GM23338 (cell line): Measurements from ENCODE around the gene B3GNT3. TPM values are rescaled to one million over a fixed set of nuclear protein-coding genes. Genes with fewer than 3 reads are reported as not detected.

Experiments used
- ATAC-seq: fragments of 200-7000 bp; cut with Tn5 transposase; 3 replicates; pipeline ENCODE4 v1.9.1; 2020
- DNase-seq: peaks from one replicate; pipeline ENCODE4 v3.0.0-alpha.2; 2015; ENCODE audit warnings: low spot score
- H2AFZ ChIP-seq: fragments of 200-600 bp; sonication (generic); 2 replicates; pipeline ENCODE4 v1.8.0; 2016; ENCODE audit warnings: antibody characterized with exemption, mild to moderate bottlenecking, moderate library complexity
- H3F3A ChIP-seq: fragments of 200-600 bp; sonication (generic); replicated peaks from 2 replicates; pipeline ENCODE4 v1.8.0; 2017; ENCODE audit warnings: antibody characterized with exemption, mixed run types, low read depth
- H3K27ac ChIP-seq: fragments of 200-600 bp; sonication (generic); 2 replicates; pipeline ENCODE4 v1.6.1; 2016; ENCODE audit warnings: low read depth
- H3K27me3 ChIP-seq: fragments of 200-600 bp; sonication (generic); 2 replicates; pipeline ENCODE4 v1.8.0; 2016; ENCODE audit warnings: mild to moderate bottlenecking, mixed run types, moderate library complexity; ENCODE audit not compliant: insufficient read depth
- H3K36me3 ChIP-seq: fragments of 200-600 bp; sonication (generic); 2 replicates; pipeline ENCODE4 v1.8.0; 2016; ENCODE audit warnings: mild to moderate bottlenecking; ENCODE audit not compliant: insufficient read depth
- H3K4me1 ChIP-seq: fragments of 200-600 bp; sonication (generic); 2 replicates; pipeline ENCODE4 v1.8.0; 2016; ENCODE audit warnings: mild to moderate bottlenecking, moderate library complexity; ENCODE audit not compliant: insufficient read depth
- H3K4me2 ChIP-seq: fragments of 200-600 bp; sonication (generic); 2 replicates; pipeline ENCODE4 v1.7.1; 2017; ENCODE audit warnings: mixed run types
- H3K4me3 ChIP-seq: fragments of 200-600 bp; sonication (generic); 2 replicates; pipeline ENCODE4 v1.6.1; 2016; ENCODE audit warnings: mixed run types
- H3K79me2 ChIP-seq: fragments of 200-600 bp; sonication (generic); replicated peaks from 2 replicates; pipeline ENCODE4 v1.8.0; 2017; ENCODE audit warnings: mild to moderate bottlenecking; ENCODE audit not compliant: insufficient read depth
- H3K9me2 ChIP-seq: fragments of 200-600 bp; sonication (generic); 2 replicates; pipeline ENCODE4 v1.8.0; 2017; ENCODE audit not compliant: insufficient read depth
- H4K20me1 ChIP-seq: fragments of 200-600 bp; sonication (generic); replicated peaks from 2 replicates; pipeline ENCODE4 v1.8.0; 2017; ENCODE audit warnings: mild to moderate bottlenecking; ENCODE audit not compliant: insufficient read depth
- H3K27ac Mint-ChIP-seq: 2 replicates; pipeline ENCODE4 v1.8.0; 2020; ENCODE audit warnings: inconsistent platforms, mild to moderate bottlenecking, moderate library complexity, mixed read lengths
- H3K27me3 Mint-ChIP-seq: 3 replicates; pipeline ENCODE4 v1.8.0; 2022; ENCODE audit warnings: low read depth, mild to moderate bottlenecking, moderate library complexity, mixed read lengths, inconsistent platforms; ENCODE audit not compliant: insufficient read depth, poor library complexity
- H3K36me3 Mint-ChIP-seq: 3 replicates; pipeline ENCODE4 v1.8.0; 2021; ENCODE audit warnings: low read depth, mild to moderate bottlenecking, inconsistent platforms, moderate library complexity, mixed read lengths
- H3K4me1 Mint-ChIP-seq: 3 replicates; pipeline ENCODE4 v1.8.0; 2020; ENCODE audit warnings: mild to moderate bottlenecking, inconsistent platforms, mixed read lengths
- H3K4me3 Mint-ChIP-seq: 3 replicates; pipeline ENCODE4 v1.8.0; 2021; ENCODE audit warnings: moderate library complexity, mild to moderate bottlenecking, inconsistent platforms, mixed read lengths
- H3K9me3 Mint-ChIP-seq: 3 replicates; pipeline ENCODE4 v1.8.0; 2020; ENCODE audit warnings: moderate library complexity, mild to moderate bottlenecking, inconsistent platforms, mixed read lengths
- CREB1 ChIP-seq: fragments of 250-450 bp; sonication (Bioruptor Pico); IDR thresholded peaks from 2 replicates; pipeline ENCODE4 v1.5.0; 2020; ENCODE audit warnings: low read depth, mild to moderate bottlenecking, moderate library complexity
- EZH2 ChIP-seq: fragments of 200-600 bp; sonication (generic); IDR thresholded peaks from one replicate; pipeline ENCODE4 v1.8.0; 2017; ENCODE audit warnings: antibody characterized with exemption, mild to moderate bottlenecking, low read depth; ENCODE audit not compliant: unreplicated experiment
- EZH2phosphoT487 ChIP-seq: fragments of 200-600 bp; sonication (generic); IDR thresholded peaks from one replicate; pipeline ENCODE4 v1.8.1; 2018; ENCODE audit warnings: antibody characterized with exemption; ENCODE audit not compliant: unreplicated experiment
- NANOG ChIP-seq: IDR thresholded peaks from 2 replicates; pipeline ENCODE4 v1.6.1; 2016; ENCODE audit warnings: antibody characterized with exemption, borderline replicate concordance
- POLR2AphosphoS5 ChIP-seq: IDR thresholded peaks from 2 replicates; pipeline ENCODE4 v1.6.1; 2016; ENCODE audit warnings: antibody characterized with exemption, low read depth
- STAT1 ChIP-seq: IDR thresholded peaks from one replicate; pipeline ENCODE4 v1.6.1; 2016; ENCODE audit warnings: antibody characterized with exemption; ENCODE audit not compliant: unreplicated experiment
- ZNF114 ChIP-seq: fragments of 250-450 bp; sonication (Bioruptor Pico); IDR thresholded peaks from 2 replicates; pipeline ENCODE4 v1.5.0; 2020; ENCODE audit warnings: mild to moderate bottlenecking, moderate library complexity
- ZNF331 ChIP-seq: fragments of 250-450 bp; sonication (Bioruptor Pico); IDR thresholded peaks from 2 replicates; pipeline ENCODE4 v1.5.0; 2020; ENCODE audit warnings: low read depth, mild to moderate bottlenecking, moderate library complexity
- polyA plus RNA-seq: library from polyadenylated mRNA; unstranded; fragments of >200 nt; fragmentation: Nextera tagmentation; extraction: Ambion mirVana; gene quantifications from 2 replicates; pipeline ENCODE4 v1.2.1, GENCODE V29; 2016
- total RNA-seq: library from RNA; depleted of rRNA; stranded (reverse); fragments of >200 nt; shearing (Covaris generic); gene quantifications from 2 replicates; pipeline ENCODE4 v1.2.3, GENCODE V29; 2014
- TF ChIP-seq, protein P1 (sequence below), 2 experiments: fragments of 200-600 bp in 1 of 2; sonication (generic) in 1 of 2; conservative IDR thresholded peaks; 2 replicates each; pipeline versions ENCODE4 v1.5.1 to v1.6.1; 2016 to 2017; ENCODE audit warnings: antibody characterized with exemption in 2 of 2, low read depth in 2 of 2, mild to moderate bottlenecking in 2 of 2, moderate library complexity in 1 of 2
- TF ChIP-seq, protein P2 (sequence below): IDR thresholded peaks from one replicate; pipeline ENCODE4 v1.6.1; 2018; ENCODE audit warnings: antibody characterized with exemption; ENCODE audit not compliant: unreplicated experiment
- TF ChIP-seq, protein P3 (sequence below): IDR thresholded peaks from 2 replicates; pipeline ENCODE4 v1.6.1; 2016; ENCODE audit warnings: antibody characterized with exemption

The B3GNT3 gene
- total and polyA plus RNA-seq, 2 experiments from 2014 or later = 0.99 to 1.9 TPM

DNA sequence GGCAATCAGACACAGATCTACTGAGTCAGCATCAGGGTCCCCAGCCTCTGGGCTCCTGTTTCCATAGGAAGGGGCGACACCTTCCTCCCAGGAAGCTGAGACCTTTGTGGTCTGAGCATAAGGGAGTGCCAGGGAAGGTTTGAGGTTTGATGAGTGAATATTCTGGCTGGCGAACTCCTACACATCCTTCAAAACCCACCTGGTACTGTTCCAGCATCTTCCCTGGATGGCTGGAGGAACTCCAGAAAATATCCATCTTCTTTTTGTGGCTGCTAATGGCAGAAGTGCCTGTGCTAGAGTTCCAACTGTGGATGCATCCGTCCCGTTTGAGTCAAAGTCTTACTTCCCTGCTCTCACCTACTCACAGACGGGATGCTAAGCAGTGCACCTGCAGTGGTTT is 17.2 kb downstream of the B3GNT3 start (continued):
- no peak for TF ChIP-seq ZNF331 (CRISPR knock-in tag)
- TF ChIP-seq POLR2AphosphoS5 = no peak
- TF ChIP-seq, protein P1, sequence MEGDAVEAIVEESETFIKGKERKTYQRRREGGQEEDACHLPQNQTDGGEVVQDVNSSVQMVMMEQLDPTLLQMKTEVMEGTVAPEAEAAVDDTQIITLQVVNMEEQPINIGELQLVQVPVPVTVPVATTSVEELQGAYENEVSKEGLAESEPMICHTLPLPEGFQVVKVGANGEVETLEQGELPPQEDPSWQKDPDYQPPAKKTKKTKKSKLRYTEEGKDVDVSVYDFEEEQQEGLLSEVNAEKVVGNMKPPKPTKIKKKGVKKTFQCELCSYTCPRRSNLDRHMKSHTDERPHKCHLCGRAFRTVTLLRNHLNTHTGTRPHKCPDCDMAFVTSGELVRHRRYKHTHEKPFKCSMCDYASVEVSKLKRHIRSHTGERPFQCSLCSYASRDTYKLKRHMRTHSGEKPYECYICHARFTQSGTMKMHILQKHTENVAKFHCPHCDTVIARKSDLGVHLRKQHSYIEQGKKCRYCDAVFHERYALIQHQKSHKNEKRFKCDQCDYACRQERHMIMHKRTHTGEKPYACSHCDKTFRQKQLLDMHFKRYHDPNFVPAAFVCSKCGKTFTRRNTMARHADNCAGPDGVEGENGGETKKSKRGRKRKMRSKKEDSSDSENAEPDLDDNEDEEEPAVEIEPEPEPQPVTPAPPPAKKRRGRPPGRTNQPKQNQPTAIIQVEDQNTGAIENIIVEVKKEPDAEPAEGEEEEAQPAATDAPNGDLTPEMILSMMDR (conservative IDR thresholded peaks at IDR 0.05; ENCODE audit: low read depth in 2 of 2) = no peak
- TF ChIP-seq, protein P2, sequence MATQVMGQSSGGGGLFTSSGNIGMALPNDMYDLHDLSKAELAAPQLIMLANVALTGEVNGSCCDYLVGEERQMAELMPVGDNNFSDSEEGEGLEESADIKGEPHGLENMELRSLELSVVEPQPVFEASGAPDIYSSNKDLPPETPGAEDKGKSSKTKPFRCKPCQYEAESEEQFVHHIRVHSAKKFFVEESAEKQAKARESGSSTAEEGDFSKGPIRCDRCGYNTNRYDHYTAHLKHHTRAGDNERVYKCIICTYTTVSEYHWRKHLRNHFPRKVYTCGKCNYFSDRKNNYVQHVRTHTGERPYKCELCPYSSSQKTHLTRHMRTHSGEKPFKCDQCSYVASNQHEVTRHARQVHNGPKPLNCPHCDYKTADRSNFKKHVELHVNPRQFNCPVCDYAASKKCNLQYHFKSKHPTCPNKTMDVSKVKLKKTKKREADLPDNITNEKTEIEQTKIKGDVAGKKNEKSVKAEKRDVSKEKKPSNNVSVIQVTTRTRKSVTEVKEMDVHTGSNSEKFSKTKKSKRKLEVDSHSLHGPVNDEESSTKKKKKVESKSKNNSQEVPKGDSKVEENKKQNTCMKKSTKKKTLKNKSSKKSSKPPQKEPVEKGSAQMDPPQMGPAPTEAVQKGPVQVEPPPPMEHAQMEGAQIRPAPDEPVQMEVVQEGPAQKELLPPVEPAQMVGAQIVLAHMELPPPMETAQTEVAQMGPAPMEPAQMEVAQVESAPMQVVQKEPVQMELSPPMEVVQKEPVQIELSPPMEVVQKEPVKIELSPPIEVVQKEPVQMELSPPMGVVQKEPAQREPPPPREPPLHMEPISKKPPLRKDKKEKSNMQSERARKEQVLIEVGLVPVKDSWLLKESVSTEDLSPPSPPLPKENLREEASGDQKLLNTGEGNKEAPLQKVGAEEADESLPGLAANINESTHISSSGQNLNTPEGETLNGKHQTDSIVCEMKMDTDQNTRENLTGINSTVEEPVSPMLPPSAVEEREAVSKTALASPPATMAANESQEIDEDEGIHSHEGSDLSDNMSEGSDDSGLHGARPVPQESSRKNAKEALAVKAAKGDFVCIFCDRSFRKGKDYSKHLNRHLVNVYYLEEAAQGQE = no peak
- no peak for TF ChIP-seq CREB1 (CRISPR knock-in tag)
- TF ChIP-seq, protein P3, sequence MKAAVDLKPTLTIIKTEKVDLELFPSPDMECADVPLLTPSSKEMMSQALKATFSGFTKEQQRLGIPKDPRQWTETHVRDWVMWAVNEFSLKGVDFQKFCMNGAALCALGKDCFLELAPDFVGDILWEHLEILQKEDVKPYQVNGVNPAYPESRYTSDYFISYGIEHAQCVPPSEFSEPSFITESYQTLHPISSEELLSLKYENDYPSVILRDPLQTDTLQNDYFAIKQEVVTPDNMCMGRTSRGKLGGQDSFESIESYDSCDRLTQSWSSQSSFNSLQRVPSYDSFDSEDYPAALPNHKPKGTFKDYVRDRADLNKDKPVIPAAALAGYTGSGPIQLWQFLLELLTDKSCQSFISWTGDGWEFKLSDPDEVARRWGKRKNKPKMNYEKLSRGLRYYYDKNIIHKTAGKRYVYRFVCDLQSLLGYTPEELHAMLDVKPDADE = no peak
- no peak for TF ChIP-seq STAT1
- no peak for TF ChIP-seq NANOG

DNA sequence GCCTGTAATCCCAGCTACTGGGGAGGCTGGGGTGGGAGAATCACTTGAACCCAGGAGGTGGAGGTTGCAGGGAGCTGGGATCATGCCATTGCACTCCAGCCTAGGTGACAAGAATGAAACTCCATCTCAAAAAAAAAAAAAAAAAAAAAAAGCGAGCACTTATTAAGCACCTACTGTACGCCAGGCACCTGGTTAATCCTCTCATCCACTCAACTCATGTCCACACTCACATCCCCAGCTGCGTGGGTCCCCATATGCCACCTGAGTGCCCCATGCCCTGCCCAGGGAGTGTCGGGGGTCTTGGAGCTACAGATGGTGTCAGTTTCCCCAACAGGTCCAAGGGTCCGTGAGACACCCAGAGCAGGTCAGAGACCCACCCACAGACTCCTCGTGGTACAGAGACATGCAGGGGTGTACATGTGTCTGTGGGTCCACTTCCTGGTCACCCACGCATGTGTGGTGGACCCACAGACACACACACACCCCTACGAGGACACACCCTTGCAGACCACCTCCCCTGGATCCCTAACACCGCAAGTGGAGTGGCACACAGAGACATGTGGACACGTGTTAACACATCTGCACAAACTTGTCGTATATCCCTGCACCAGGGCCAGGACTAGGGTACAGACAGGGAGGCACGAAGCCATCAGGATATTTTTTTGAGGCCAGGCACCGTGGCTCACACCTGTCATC is 22.9 kb downstream of the B3GNT3 start:
- H3K9me3 Mint-ChIP-seq = no peaks in the 10 kb centered on the region
- H3K4me1 Mint-ChIP-seq = no peaks in the 10 kb centered on the region
- Histone ChIP-seq H3K4me2 (no peak overlapping the region), H4K20me1 (no peaks in the 10 kb centered on the region), H3K27me3 (no peaks in the 10 kb centered on the region), H3K79me2 (no peaks in the 10 kb centered on the region), H3K4me1 (no peaks in the 10 kb centered on the region), H2AFZ (no peak overlapping the region), H3K4me3 (no peak overlapping the region), H3K27ac (no peak overlapping the region), H3F3A (no peaks in the 10 kb centered on the region), H3K9me2 (no peaks in the 10 kb centered on the region), H3K36me3 (no peaks in the 10 kb centered on the region)
- no peak for ATAC-seq
- peaks cover 8% of the 10 kb centered on the region for H3K27me3 Mint-ChIP-seq
- DNase-seq = no peak
- H3K27ac Mint-ChIP-seq = no peak overlapping the region
- H3K4me3 Mint-ChIP-seq = no peak overlapping the region
- no peaks in the 10 kb centered on the region for H3K36me3 Mint-ChIP-seq
- TF ChIP-seq EZH2 (no peak), CREB1 (CRISPR knock-in tag) (no peak), POLR2AphosphoS5 (no peak), NANOG (no peak), ZNF331 (CRISPR knock-in tag) (no peak), STAT1 (no peak), EZH2phosphoT487 (no peak), ZNF114 (CRISPR knock-in tag) (no peak)
- TF ChIP-seq, protein P2 = no peak
